Measurements from ENCODE around the gene GATM.

GATM gene, protein sequence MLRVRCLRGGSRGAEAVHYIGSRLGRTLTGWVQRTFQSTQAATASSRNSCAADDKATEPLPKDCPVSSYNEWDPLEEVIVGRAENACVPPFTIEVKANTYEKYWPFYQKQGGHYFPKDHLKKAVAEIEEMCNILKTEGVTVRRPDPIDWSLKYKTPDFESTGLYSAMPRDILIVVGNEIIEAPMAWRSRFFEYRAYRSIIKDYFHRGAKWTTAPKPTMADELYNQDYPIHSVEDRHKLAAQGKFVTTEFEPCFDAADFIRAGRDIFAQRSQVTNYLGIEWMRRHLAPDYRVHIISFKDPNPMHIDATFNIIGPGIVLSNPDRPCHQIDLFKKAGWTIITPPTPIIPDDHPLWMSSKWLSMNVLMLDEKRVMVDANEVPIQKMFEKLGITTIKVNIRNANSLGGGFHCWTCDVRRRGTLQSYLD

GRCh38 chr15:45378149-45378912 is at the start of gene GATM:
Gene GATM, minus strand, starts transcription at chr15:45378544. Its CDS starts 91 bp downstream, at chr15:45378453.
- peak; percentile 76 for TF ChIP-seq CTCF (IDR thresholded peaks at IDR 0.05; ENCODE audit: poor library complexity, severe bottlenecking)
- no peak within 1 kb of the TSS for H3K27ac ChIP-seq (ENCODE audit: poor library complexity, severe bottlenecking)
- peak within 1 kb of the TSS; percentile 42 for H3K4me3 ChIP-seq (ENCODE audit: severe bottlenecking)
- no peaks in the 10 kb centered on the region for H3K36me3 ChIP-seq (ENCODE audit: low read depth)
- H3K9me3 ChIP-seq (ENCODE audit: severe bottlenecking): no peaks in the 10 kb centered on the region
- H3K4me1 ChIP-seq (ENCODE audit: insufficient read depth, poor library complexity, severe bottlenecking): no peaks in the 10 kb centered on the region
- ATAC-seq (ENCODE audit: low read depth) (peak; percentile 92), DNase-seq (ENCODE audit: low spot score) (peak; percentile 89)
- H3K27me3 ChIP-seq (ENCODE audit: insufficient read depth, poor library complexity, severe bottlenecking): peaks cover 37% of the 10 kb centered on the region

DNA sequence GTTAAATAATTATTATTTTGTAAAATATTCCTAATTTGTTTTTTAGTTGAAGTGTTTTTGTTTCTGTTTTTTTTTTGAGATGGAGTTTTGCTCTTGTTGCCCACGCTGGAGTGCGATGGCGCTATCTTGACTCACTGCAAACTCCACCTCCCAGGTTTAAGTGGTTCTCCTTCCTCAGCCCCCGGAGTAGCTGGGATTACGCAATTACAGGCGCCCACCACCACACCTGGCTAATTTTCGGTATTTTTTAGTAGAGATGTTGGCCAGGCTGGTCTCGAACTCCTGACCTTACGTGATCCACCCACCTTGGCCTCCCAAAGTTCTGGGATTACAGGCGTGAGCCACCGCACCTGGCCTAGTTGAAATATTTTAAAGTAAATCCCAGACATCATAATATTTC is 48.7 kb upstream of the GATM start:
- Histone ChIP-seq H3K9me3 (ENCODE audit: severe bottlenecking) (no peaks in the 10 kb centered on the region), H3K4me1 (ENCODE audit: insufficient read depth, poor library complexity, severe bottlenecking) (no peaks in the 10 kb centered on the region), H3K36me3 (ENCODE audit: low read depth) (peaks cover 7% of the 10 kb centered on the region; the same call in 1 of the 2 replicates), H3K27ac (ENCODE audit: poor library complexity, severe bottlenecking) (no peak overlapping the region), H3K27me3 (ENCODE audit: insufficient read depth, poor library complexity, severe bottlenecking) (no peaks in the 10 kb centered on the region), H3K4me3 (ENCODE audit: severe bottlenecking) (no peak overlapping the region)
- no peak for DNase-seq (ENCODE audit: low spot score)
- ATAC-seq (ENCODE audit: low read depth): no peak
- no peak for TF ChIP-seq CTCF (IDR thresholded peaks at IDR 0.05; ENCODE audit: poor library complexity, severe bottlenecking)

GRCh38 chr15:45425135-45425534 is 46.8 kb upstream of the GATM start:
- ATAC-seq (ENCODE audit: low read depth) (peak; percentile 78), DNase-seq (ENCODE audit: low spot score) (no peak)
- Histone ChIP-seq H3K36me3 (ENCODE audit: low read depth) (peaks cover 25% of the 10 kb centered on the region), H3K4me3 (ENCODE audit: severe bottlenecking) (no peak overlapping the region), H3K9me3 (ENCODE audit: severe bottlenecking) (no peaks in the 10 kb centered on the region), H3K27ac (ENCODE audit: poor library complexity, severe bottlenecking) (no peak overlapping the region), H3K27me3 (ENCODE audit: insufficient read depth, poor library complexity, severe bottlenecking) (no peaks in the 10 kb centered on the region), H3K4me1 (ENCODE audit: insufficient read depth, poor library complexity, severe bottlenecking) (no peaks in the 10 kb centered on the region)
- TF ChIP-seq CTCF (IDR thresholded peaks at IDR 0.05; ENCODE audit: poor library complexity, severe bottlenecking): no peak

- Histone ChIP-seq H3K27me3 (ENCODE audit: insufficient read depth, poor library complexity, severe bottlenecking) (no peaks in the 10 kb centered on the region), H3K27ac (ENCODE audit: poor library complexity, severe bottlenecking) (no peak overlapping the region), H3K4me1 (ENCODE audit: insufficient read depth, poor library complexity, severe bottlenecking) (no peaks in the 10 kb centered on the region), H3K36me3 (ENCODE audit: low read depth) (peaks cover 32% of the 10 kb centered on the region), H3K9me3 (ENCODE audit: severe bottlenecking) (no peaks in the 10 kb centered on the region), H3K4me3 (ENCODE audit: severe bottlenecking) (no peak overlapping the region)
- DNase-seq (ENCODE audit: low spot score): peak; percentile 49
- no peak for TF ChIP-seq CTCF (IDR thresholded peaks at IDR 0.05; ENCODE audit: poor library complexity, severe bottlenecking)
- no peak for ATAC-seq (ENCODE audit: low read depth)
These were observed 46.1 kb upstream of the GATM start for GRCh38 chr15:45424429-45424828.
